PC-3 (cell line): Measurements from ENCODE around the gene ACER3. TPM values are rescaled to one million over a fixed set of nuclear protein-coding genes. Genes with fewer than 3 reads are reported as not detected.

Source experiments
- ATAC-seq: fragments of 200-7000 bp; cut with Tn5 transposase; 2 replicates; pipeline ENCODE4 v1.9.1; 2020; ENCODE audit warnings: mild to moderate bottlenecking, moderate library complexity
- BruUV-seq: library from RNA; stranded (reverse); fragments of 400-500 nt; replicated peaks from 2 replicates; lab custom pipeline; 2021; lab: Mats Ljungman, UMichigan
- CTCF ChIA-PET: fragments of 300-600 bp; sonication (Branson Sonifier 250); formaldehyde crosslinking; loops from one replicate; lab custom pipeline; 2022; ENCODE audit warnings: antibody characterized with exemption; lab: Charles Lee
- POLR2A ChIA-PET: fragments of 300-600 bp; sonication (Branson Sonifier 250); formaldehyde crosslinking; loops from one replicate; lab custom pipeline; 2022; ENCODE audit warnings: antibody characterized with exemption; ENCODE audit not compliant: unreplicated experiment; lab: Charles Lee
- DNase-seq: peaks from one replicate; pipeline ENCODE4 v3.0.0-alpha.2; 2015
- H2AFZ ChIP-seq: fragments of 300-600 bp; sonication (generic); 2 replicates; pipeline ENCODE4 v1.6.0; 2016; ENCODE audit warnings: antibody characterized with exemption, low read length
- H3F3A ChIP-seq: fragments of 300-600 bp; sonication (generic); one replicate; pipeline ENCODE4 v1.6.0; 2017; ENCODE audit warnings: antibody characterized with exemption, low read length, control low read depth, mild to moderate bottlenecking; ENCODE audit not compliant: unreplicated experiment
- H3K27ac ChIP-seq: fragments of 300-600 bp; sonication (generic); 2 replicates; pipeline ENCODE4 v1.5.1; 2016; ENCODE audit warnings: mild to moderate bottlenecking, low read length
- H3K27me3 ChIP-seq: fragments of 300-600 bp; sonication (generic); 2 replicates; pipeline ENCODE4 v1.6.1; 2016; ENCODE audit warnings: low read length, mixed read lengths
- H3K36me3 ChIP-seq: fragments of 300-600 bp; sonication (generic); 2 replicates; pipeline ENCODE4 v1.6.1; 2016; ENCODE audit warnings: low read depth, mixed run types, low read length, mixed read lengths
- H3K4me1 ChIP-seq: fragments of 300-600 bp; sonication (generic); 2 replicates; pipeline ENCODE4 v1.5.1; 2016; ENCODE audit warnings: low read length; ENCODE audit not compliant: insufficient read depth
- H3K4me2 ChIP-seq: fragments of 300-600 bp; sonication (generic); 2 replicates; pipeline ENCODE4 v1.6.0; 2016; ENCODE audit warnings: low read length
- H3K4me3 ChIP-seq: fragments of 300-600 bp; sonication (generic); 2 replicates; pipeline ENCODE4 v1.5.1; 2016; ENCODE audit warnings: mild to moderate bottlenecking, low read length, mixed read lengths
- H3K79me2 ChIP-seq: fragments of 300-600 bp; sonication (generic); 2 replicates; pipeline ENCODE4 v1.6.1; 2017; ENCODE audit warnings: low read length, mixed read lengths
- H3K9ac ChIP-seq: fragments of 300-600 bp; sonication (generic); 2 replicates; pipeline ENCODE4 v1.6.0; 2016; ENCODE audit warnings: mild to moderate bottlenecking, low read length
- H3K9me2 ChIP-seq: fragments of 300-600 bp; sonication (generic); replicated peaks from 2 replicates; pipeline ENCODE4 v1.6.1; 2016; ENCODE audit warnings: mixed run types, low read length, mixed read lengths
- H3K9me3 ChIP-seq: fragments of 300-600 bp; sonication (generic); 2 replicates; pipeline ENCODE4 v1.6.1; 2016; ENCODE audit warnings: low read length, mixed read lengths
- H4K20me1 ChIP-seq: fragments of 300-600 bp; sonication (generic); 2 replicates; pipeline ENCODE4 v1.6.1; 2016; ENCODE audit warnings: low read length, mixed read lengths
- EZH2 ChIP-seq: fragments of 300-600 bp; sonication (generic); IDR thresholded peaks from one replicate; pipeline ENCODE4 v1.6.1; 2017; ENCODE audit warnings: antibody characterized with exemption, mild to moderate bottlenecking, low read length; ENCODE audit not compliant: unreplicated experiment
- EZH2phosphoT487 ChIP-seq: fragments of 300-600 bp; sonication (generic); IDR thresholded peaks from 2 replicates; pipeline ENCODE4 v1.6.1; 2018; ENCODE audit warnings: mild to moderate bottlenecking, antibody characterized with exemption, low read length, borderline replicate concordance
- intact Hi-C: fragments of 100-400 bp; cut with micrococcal nuclease; formaldehyde crosslinking; loops from 2 replicates; pipeline ENCODE4 v1.9.0; 2023
- total RNA-seq: library from RNA; depleted of rRNA; stranded (reverse); fragments of >200 nt; gene quantifications from 2 replicates; pipeline ENCODE4 v1.2.3, GENCODE V29; 2014
- TF ChIP-seq, protein P1 (sequence below): fragments of 300-600 bp; sonication (generic); conservative IDR thresholded peaks from 2 replicates; pipeline ENCODE4 v1.5.1; 2017; ENCODE audit warnings: antibody characterized with exemption, low read depth, mild to moderate bottlenecking, low read length

Gene ACER3
- total RNA-seq, 1 experiment from 2014 or later: 17.3 TPM

DNA sequence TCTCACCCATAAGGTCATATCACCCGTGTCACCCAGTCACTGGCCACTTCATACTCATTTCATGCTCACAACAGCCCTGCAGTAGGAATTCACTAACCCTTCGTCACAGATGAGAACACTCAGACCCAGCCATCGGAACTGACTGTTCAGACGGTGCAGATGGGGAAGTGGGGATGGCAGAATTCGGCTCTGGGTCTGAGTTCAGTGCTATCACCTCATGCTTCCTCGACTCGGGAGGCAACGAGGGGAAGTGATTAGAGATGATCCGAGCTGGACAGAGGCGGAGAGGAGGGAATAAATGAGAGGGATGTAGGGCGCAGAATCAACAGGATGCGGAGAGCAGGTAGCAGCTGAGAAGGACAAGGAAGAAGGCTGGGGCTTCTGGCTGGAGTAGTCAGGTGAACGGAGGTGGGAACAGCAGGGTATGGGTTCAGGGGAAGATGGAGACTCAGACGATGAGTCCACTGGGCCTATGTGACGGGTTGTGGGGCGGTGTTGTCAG is 178.2 kb downstream of the ACER3 start:
- no peaks in the 10 kb centered on the region for H3K79me2 ChIP-seq
- no peak overlapping the region; the same call in 1 of the 2 replicates for H3K27ac ChIP-seq
- 0 out of 2 replicates have a peak overlapping the region, but pooled peaks have one; percentile 16 for H2AFZ ChIP-seq
- intact Hi-C loops: loop anchor here (2.0 to 5.0 kb wide), 2 partner anchors 102 to 118 kb away; no protein-coding TSS in a partner anchor
- H3K9me2 ChIP-seq: no peaks in the 10 kb centered on the region
- peak; percentile 32 for ATAC-seq
- no TSS peak for BruUV-seq
- POLR2A ChIA-PET: no interaction called here
- H3K4me3 ChIP-seq: no peak overlapping the region
- no peaks in the 10 kb centered on the region for H3K27me3 ChIP-seq
- H3F3A ChIP-seq: no peaks in the 10 kb centered on the region
- peaks cover 31% of the 10 kb centered on the region for H3K4me1 ChIP-seq
- no peak for TF ChIP-seq EZH2phosphoT487
- TF ChIP-seq, protein P1, sequence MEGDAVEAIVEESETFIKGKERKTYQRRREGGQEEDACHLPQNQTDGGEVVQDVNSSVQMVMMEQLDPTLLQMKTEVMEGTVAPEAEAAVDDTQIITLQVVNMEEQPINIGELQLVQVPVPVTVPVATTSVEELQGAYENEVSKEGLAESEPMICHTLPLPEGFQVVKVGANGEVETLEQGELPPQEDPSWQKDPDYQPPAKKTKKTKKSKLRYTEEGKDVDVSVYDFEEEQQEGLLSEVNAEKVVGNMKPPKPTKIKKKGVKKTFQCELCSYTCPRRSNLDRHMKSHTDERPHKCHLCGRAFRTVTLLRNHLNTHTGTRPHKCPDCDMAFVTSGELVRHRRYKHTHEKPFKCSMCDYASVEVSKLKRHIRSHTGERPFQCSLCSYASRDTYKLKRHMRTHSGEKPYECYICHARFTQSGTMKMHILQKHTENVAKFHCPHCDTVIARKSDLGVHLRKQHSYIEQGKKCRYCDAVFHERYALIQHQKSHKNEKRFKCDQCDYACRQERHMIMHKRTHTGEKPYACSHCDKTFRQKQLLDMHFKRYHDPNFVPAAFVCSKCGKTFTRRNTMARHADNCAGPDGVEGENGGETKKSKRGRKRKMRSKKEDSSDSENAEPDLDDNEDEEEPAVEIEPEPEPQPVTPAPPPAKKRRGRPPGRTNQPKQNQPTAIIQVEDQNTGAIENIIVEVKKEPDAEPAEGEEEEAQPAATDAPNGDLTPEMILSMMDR: no peak
- no peak for TF ChIP-seq EZH2
- H4K20me1 ChIP-seq: no peaks in the 10 kb centered on the region
- no peaks in the 10 kb centered on the region for H3K9me3 ChIP-seq
- no peak overlapping the region for H3K9ac ChIP-seq
- CTCF ChIA-PET: interaction anchor here (0.6 kb wide), 1 partner anchor 120 kb away, joined by 6 read pairs; no protein-coding TSS in a partner anchor
- H3K36me3 ChIP-seq: no peaks in the 10 kb centered on the region
- peak; percentile 35 for DNase-seq
- peak overlapping the region; percentile 50 for H3K4me2 ChIP-seq

DNA sequence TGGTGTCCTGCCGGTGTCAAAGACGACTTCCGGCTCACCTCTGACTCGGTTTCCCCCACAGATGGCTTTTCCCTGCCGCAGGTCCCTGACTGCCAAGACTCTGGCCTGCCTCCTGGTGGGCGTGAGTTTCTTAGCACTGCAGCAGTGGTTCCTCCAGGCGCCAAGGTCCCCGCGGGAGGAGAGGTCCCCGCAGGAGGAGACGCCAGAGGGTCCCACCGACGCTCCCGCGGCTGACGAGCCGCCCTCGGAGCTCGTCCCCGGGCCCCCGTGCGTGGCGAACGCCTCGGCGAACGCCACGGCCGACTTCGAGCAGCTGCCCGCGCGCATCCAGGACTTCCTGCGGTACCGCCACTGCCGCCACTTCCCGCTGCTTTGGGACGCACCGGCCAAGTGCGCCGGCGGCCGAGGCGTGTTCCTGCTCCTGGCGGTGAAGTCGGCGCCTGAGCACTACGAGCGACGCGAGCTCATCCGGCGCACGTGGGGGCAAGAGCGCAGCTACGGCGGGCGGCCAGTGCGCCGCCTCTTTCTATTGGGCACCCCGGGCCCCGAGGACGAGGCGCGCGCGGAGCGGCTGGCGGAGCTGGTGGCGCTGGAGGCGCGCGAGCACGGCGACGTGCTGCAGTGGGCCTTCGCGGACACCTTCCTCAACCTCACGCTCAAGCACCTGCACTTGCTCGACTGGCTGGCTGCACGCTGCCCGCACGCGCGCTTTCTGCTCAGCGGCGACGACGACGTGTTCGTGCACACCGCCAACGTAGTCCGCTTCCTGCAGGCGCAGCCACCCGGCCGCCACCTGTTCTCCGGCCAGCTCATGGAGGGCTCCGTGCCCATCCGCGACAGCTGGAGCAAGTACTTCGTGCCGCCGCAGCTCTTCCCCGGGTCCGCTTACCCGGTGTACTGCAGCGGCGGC is 179.0 kb downstream of the ACER3 start:
- no peaks in the 10 kb centered on the region for H3K79me2 ChIP-seq
- no peak for TF ChIP-seq EZH2
- TF ChIP-seq, protein P1: peak; percentile 60
- H3F3A ChIP-seq: no peaks in the 10 kb centered on the region
- DNase-seq: no peak
- H4K20me1 ChIP-seq: no peaks in the 10 kb centered on the region
- H3K4me2 ChIP-seq: no peak overlapping the region
- H3K4me3 ChIP-seq: no peak overlapping the region
- ChIA-PET CTCF (interaction anchor here (0.5 to 0.8 kb wide), 2 partner anchors 119 to 120 kb away, joined by 3 read pairs; no protein-coding TSS in a partner anchor), POLR2A (no interaction called here)
- BruUV-seq: no TSS peak
- intact Hi-C loops: loop anchor here (2.0 to 5.0 kb wide), 2 partner anchors 102 to 119 kb away; no protein-coding TSS in a partner anchor
- H3K4me1 ChIP-seq: peaks cover 31% of the 10 kb centered on the region
- no peaks in the 10 kb centered on the region for H3K36me3 ChIP-seq
- no peak for ATAC-seq
- H3K9me2 ChIP-seq: no peaks in the 10 kb centered on the region
- H3K9me3 ChIP-seq: no peaks in the 10 kb centered on the region
- no peak overlapping the region for H2AFZ ChIP-seq
- H3K9ac ChIP-seq: no peak overlapping the region
- H3K27me3 ChIP-seq: no peaks in the 10 kb centered on the region
- H3K27ac ChIP-seq: no peak overlapping the region
